GM18519 (cell line): ENCODE measurements around the gene KIAA1671.

Experiments used
- ATAC-seq: cut with Tn5 transposase; IDR thresholded peaks from one replicate; pipeline ENCODE4 v1.9.1; 2021; ENCODE audit warnings: mild to moderate bottlenecking, moderate library complexity; ENCODE audit not compliant: unreplicated experiment, low FRiP score

Gene KIAA1671

GRCh38 chr22:25061605-25062376 is 109.3 kb downstream of the KIAA1671 start:
- ATAC-seq = no peak

GRCh38 chr22:25062386-25063085 is 110.0 kb downstream of the KIAA1671 start:
- no peak for ATAC-seq

- ATAC-seq = no peak
Observed at GRCh38 chr22:25064894-25065560, 112.5 kb downstream of the KIAA1671 start.

GRCh38 chr22:25066861-25067435 is 114.4 kb downstream of the KIAA1671 start:
- no peak for ATAC-seq

GRCh38 chr22:25067851-25068421 is 115.4 kb downstream of the KIAA1671 start:
- no peak for ATAC-seq

GRCh38 chr22:25068707-25069106 is 116.2 kb downstream of the KIAA1671 start:
- no peak for ATAC-seq

- ATAC-seq = no peak
Observed at GRCh38 chr22:25069426-25069757, 116.9 kb downstream of the KIAA1671 start.

GRCh38 chr22:25069758-25070481 is 117.4 kb downstream of the KIAA1671 start:
- ATAC-seq = no peak

GRCh38 chr22:25070956-25071355 is 118.4 kb downstream of the KIAA1671 start:
- no peak for ATAC-seq

GRCh38 chr22:25071720-25072119 is 119.2 kb downstream of the KIAA1671 start:
- no peak for ATAC-seq

- ATAC-seq = no peak
Observed at GRCh38 chr22:25072406-25072805, 119.9 kb downstream of the KIAA1671 start.

- ATAC-seq = no peak
Observed at GRCh38 chr22:25076336-25076735, 123.8 kb downstream of the KIAA1671 start.

- ATAC-seq = no peak
Observed at GRCh38 chr22:25077056-25077455, 124.5 kb downstream of the KIAA1671 start.

GRCh38 chr22:25077964-25078363 is 125.4 kb downstream of the KIAA1671 start:
- no peak for ATAC-seq

- ATAC-seq = no peak
Observed at GRCh38 chr22:25078591-25078990, 126.1 kb downstream of the KIAA1671 start.

- ATAC-seq = no peak
Observed at GRCh38 chr22:25080855-25081254, 128.3 kb downstream of the KIAA1671 start.

- ATAC-seq = no peak
Observed at GRCh38 chr22:25081409-25081824, 128.9 kb downstream of the KIAA1671 start.

GRCh38 chr22:25082096-25082495 is 129.6 kb downstream of the KIAA1671 start:
- ATAC-seq = no peak

- no peak for ATAC-seq
Observed at GRCh38 chr22:25083056-25083806, 130.7 kb downstream of the KIAA1671 start.
